ENCODE data around the gene SPOCK1.

Gene SPOCK1

GRCh38 chr5:137490591-137490990 lies 8.5 kb downstream of the SPOCK1 start:
- H3K27ac ChIP-seq, result no peak overlapping the region
- in situ Hi-C loops (cut with HindIII; ENCODE audit: low pct_ligation_motif_present, low sequenced_read_pairs), result loop anchor here (10.0 kb wide), 1 partner anchor 146 kb away; no protein-coding TSS in a partner anchor
- DNase-seq, result no peak
- no peaks in the 10 kb centered on the region for H3K27me3 ChIP-seq (replicated peaks)
- no peak overlapping the region for H3K4me3 ChIP-seq (ENCODE audit: low read depth, low read length)
- H3K36me3 ChIP-seq (replicated peaks), result no peaks in the 10 kb centered on the region
- TF ChIP-seq, protein P1, sequence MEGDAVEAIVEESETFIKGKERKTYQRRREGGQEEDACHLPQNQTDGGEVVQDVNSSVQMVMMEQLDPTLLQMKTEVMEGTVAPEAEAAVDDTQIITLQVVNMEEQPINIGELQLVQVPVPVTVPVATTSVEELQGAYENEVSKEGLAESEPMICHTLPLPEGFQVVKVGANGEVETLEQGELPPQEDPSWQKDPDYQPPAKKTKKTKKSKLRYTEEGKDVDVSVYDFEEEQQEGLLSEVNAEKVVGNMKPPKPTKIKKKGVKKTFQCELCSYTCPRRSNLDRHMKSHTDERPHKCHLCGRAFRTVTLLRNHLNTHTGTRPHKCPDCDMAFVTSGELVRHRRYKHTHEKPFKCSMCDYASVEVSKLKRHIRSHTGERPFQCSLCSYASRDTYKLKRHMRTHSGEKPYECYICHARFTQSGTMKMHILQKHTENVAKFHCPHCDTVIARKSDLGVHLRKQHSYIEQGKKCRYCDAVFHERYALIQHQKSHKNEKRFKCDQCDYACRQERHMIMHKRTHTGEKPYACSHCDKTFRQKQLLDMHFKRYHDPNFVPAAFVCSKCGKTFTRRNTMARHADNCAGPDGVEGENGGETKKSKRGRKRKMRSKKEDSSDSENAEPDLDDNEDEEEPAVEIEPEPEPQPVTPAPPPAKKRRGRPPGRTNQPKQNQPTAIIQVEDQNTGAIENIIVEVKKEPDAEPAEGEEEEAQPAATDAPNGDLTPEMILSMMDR (IDR thresholded peaks at IDR 0.05; ENCODE audit: low read depth, low read length, missing control alignments), result no peak

GRCh38 chr5:137488974-137489373 lies 10.2 kb downstream of the SPOCK1 start:
- TF ChIP-seq, protein P1 (IDR thresholded peaks at IDR 0.05; ENCODE audit: low read depth, low read length, missing control alignments), result no peak
- in situ Hi-C loops (cut with HindIII; ENCODE audit: low pct_ligation_motif_present, low sequenced_read_pairs), result no loop called here
- Histone ChIP-seq H3K36me3 (replicated peaks) (no peaks in the 10 kb centered on the region), H3K27ac (no peak overlapping the region), H3K27me3 (replicated peaks) (no peaks in the 10 kb centered on the region), H3K4me3 (ENCODE audit: low read depth, low read length) (no peak overlapping the region)
- DNase-seq, result no peak

DNA sequence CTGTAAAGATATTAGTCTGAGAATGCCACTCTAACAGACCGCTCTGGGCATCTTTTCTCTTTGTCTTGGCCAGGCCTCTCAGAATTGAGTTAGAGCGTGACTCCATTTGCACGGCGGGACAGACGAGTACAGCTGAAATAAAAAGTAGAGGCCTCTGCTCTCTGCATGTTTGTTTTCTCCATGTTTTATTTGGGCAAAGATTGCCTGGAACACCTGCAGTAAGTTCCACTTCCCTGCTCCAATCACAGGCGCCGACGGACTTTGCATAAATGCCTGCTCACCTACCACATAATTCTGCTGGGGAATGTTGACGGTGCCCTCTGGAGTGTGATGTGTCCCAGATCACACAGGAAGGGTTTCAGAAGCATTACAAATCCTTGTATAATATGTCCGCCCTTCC lies 10.6 kb downstream of the SPOCK1 start:
- no peak for DNase-seq
- no peaks in the 10 kb centered on the region for H3K36me3 ChIP-seq (replicated peaks)
- in situ Hi-C loops (cut with HindIII; ENCODE audit: low pct_ligation_motif_present, low sequenced_read_pairs), result no loop called here
- H3K27ac ChIP-seq, result no peak overlapping the region
- H3K4me3 ChIP-seq (ENCODE audit: low read depth, low read length), result no peak overlapping the region
- H3K27me3 ChIP-seq (replicated peaks), result no peaks in the 10 kb centered on the region
- TF ChIP-seq, protein P1 (IDR thresholded peaks at IDR 0.05; ENCODE audit: low read depth, low read length, missing control alignments), result no peak

- no peak overlapping the region for H3K4me3 ChIP-seq (ENCODE audit: low read depth, low read length)
- TF ChIP-seq, protein P1 (IDR thresholded peaks at IDR 0.05; ENCODE audit: low read depth, low read length, missing control alignments), result no peak
- no peaks in the 10 kb centered on the region for H3K27me3 ChIP-seq (replicated peaks)
- H3K27ac ChIP-seq, result no peak overlapping the region
- DNase-seq, result peak; percentile 28
- H3K36me3 ChIP-seq (replicated peaks), result no peaks in the 10 kb centered on the region
- in situ Hi-C loops (cut with HindIII; ENCODE audit: low pct_ligation_motif_present, low sequenced_read_pairs), result no loop called here
These were observed 11.5 kb downstream of the SPOCK1 start for GRCh38 chr5:137487600-137487999.

- in situ Hi-C loops (cut with HindIII; ENCODE audit: low pct_ligation_motif_present, low sequenced_read_pairs), result no loop called here
- H3K36me3 ChIP-seq (replicated peaks), result no peaks in the 10 kb centered on the region
- TF ChIP-seq, protein P1 (IDR thresholded peaks at IDR 0.05; ENCODE audit: low read depth, low read length, missing control alignments), result no peak
- no peak overlapping the region for H3K27ac ChIP-seq
- peak; percentile 25 for DNase-seq
- H3K4me3 ChIP-seq (ENCODE audit: low read depth, low read length), result no peak overlapping the region
- H3K27me3 ChIP-seq (replicated peaks), result no peaks in the 10 kb centered on the region
These were observed 12.4 kb downstream of the SPOCK1 start for GRCh38 chr5:137486707-137487106.

GRCh38 chr5:137481596-137481995 lies 17.5 kb downstream of the SPOCK1 start:
- H3K4me3 ChIP-seq (ENCODE audit: low read depth, low read length), result no peak overlapping the region
- in situ Hi-C loops (cut with HindIII; ENCODE audit: low pct_ligation_motif_present, low sequenced_read_pairs), result no loop called here
- H3K27me3 ChIP-seq (replicated peaks), result no peaks in the 10 kb centered on the region
- no peaks in the 10 kb centered on the region for H3K36me3 ChIP-seq (replicated peaks)
- TF ChIP-seq, protein P1 (IDR thresholded peaks at IDR 0.05; ENCODE audit: low read depth, low read length, missing control alignments), result no peak
- DNase-seq, result no peak
- no peak overlapping the region for H3K27ac ChIP-seq
